ENCODE measurements around the gene GNG13.
"Not testable (repeated sequence)": the region's sequence is repeated elsewhere in the genome, so short reads cannot be mapped to it uniquely, and the experiment has no call there.

The GNG13 gene

DNA sequence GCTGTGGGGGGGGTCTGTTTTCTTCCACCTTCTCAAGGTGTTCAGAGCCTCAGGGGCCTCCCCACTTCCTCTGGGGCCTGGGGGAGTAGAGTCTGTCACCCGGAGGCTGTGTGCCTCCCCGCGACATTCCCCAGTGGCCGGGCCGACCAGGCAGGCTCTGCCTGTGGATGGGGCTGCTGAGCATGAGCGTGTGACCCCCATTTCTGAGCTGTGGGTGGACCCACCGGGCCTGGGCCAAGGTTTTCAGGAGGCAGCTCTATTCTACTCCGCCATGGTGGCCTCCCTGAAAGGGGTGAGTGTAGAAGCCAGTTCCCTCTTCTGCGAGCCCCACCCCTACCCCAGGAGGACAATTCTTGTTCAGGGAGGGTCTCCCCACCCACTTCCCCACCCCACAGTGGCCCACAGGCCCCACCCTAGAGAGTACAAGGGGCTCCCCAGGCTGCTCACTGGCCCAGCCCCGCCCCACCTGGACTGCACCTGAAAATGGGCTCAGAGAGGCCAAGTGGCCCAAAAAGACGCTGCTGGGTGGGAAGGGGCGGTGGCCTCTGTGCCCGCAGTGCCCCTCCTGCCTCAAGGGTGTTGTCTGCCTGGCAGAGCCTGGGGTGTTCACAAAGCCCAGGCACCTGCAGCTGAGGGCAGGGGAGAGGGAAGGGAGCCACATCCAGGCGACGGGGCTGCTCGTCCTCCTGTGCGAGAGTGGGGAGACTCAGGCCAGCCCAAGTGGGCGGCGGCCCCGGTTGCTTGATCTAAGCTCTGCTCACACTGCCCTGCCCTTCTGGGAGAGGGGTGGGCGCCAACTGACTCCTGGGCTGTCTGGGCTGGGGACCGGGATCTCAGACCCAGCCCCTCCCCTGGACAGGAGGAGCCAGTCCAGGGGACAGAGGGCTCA lies 38.7 kb downstream of the GNG13 start:
- no peak overlapping the region for H3K27ac ChIP-seq (ENCODE audit: low read length)

GRCh38 chr16:760545-761343 lies 39.8 kb downstream of the GNG13 start, which contains the start of gene MSLN:
MSLN (plus strand) TSS chr16:760734; CDS start chr16:762681, 1,947 bp downstream.
- Histone ChIP-seq H3K9me3 (ENCODE audit: control insufficient read depth, insufficient read depth, low read length) (no peaks in the 10 kb centered on the region), H3K36me3 (ENCODE audit: control insufficient read depth, insufficient read depth, low read length) (no peaks in the 10 kb centered on the region; the same call in 1 of the 2 replicates), H3K4me3 (ENCODE audit: low read length) (no peak within 1 kb of the TSS), H3K27ac (ENCODE audit: low read length) (no peak within 1 kb of the TSS), H3K4me1 (ENCODE audit: control insufficient read depth, insufficient read depth, low read length) (no peaks in the 10 kb centered on the region; the same call in 1 of the 2 replicates), H3K27me3 (ENCODE audit: control insufficient read depth, insufficient read depth, low read length) (no peaks in the 10 kb centered on the region)
- no peak for DNase-seq (ENCODE audit: low read depth, low spot score)
- no CpG with 5 or more reads among the region's 37 CpGs for WGBS (ENCODE audit: insufficient coverage, insufficient read length)

More for the DNA sequence above, 38.7 kb downstream of the GNG13 start:
- Histone ChIP-seq H3K27me3 (ENCODE audit: control insufficient read depth, insufficient read depth, low read length) (no peaks in the 10 kb centered on the region), H3K36me3 (ENCODE audit: control insufficient read depth, insufficient read depth, low read length) (no peaks in the 10 kb centered on the region; the same call in 1 of the 2 replicates), H3K4me3 (ENCODE audit: low read length) (no peak overlapping the region), H3K4me1 (ENCODE audit: control insufficient read depth, insufficient read depth, low read length) (no peaks in the 10 kb centered on the region; the same call in 1 of the 2 replicates), H3K9me3 (ENCODE audit: control insufficient read depth, insufficient read depth, low read length) (no peaks in the 10 kb centered on the region)
- no peak for DNase-seq (ENCODE audit: low read depth, low spot score)
- WGBS (ENCODE audit: insufficient coverage, insufficient read length) = no CpG with 5 or more reads among the region's 22 CpGs

DNA sequence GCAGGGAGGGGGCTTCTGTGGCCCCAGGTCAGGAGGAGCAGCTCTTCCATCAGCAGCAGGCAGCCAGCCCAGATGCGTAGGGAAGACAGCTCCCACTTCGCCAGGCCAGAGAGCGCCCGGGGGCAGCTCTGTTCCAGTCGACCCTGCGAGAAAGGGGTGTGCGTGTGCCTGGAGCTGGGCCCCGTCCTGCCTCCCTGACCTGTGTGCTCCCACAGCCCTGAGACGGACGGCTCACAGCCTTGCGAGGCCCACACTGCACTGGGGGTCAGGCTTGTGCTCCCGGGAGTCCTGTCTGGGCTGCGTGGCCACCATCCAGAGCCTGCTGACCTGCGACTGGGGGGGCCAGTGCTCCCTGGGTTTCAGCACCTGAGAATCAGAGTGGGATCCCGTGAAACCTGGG lies 40.5 kb downstream of the GNG13 start:
- no CpG with 5 or more reads among the region's 15 CpGs for WGBS (ENCODE audit: insufficient coverage, insufficient read length)
- Histone ChIP-seq H3K9me3 (ENCODE audit: control insufficient read depth, insufficient read depth, low read length) (no peaks in the 10 kb centered on the region), H3K4me3 (ENCODE audit: low read length) (no peak overlapping the region), H3K4me1 (ENCODE audit: control insufficient read depth, insufficient read depth, low read length) (no peaks in the 10 kb centered on the region; the same call in 1 of the 2 replicates), H3K27ac (ENCODE audit: low read length) (no peak overlapping the region), H3K27me3 (ENCODE audit: control insufficient read depth, insufficient read depth, low read length) (no peaks in the 10 kb centered on the region), H3K36me3 (ENCODE audit: control insufficient read depth, insufficient read depth, low read length) (no peaks in the 10 kb centered on the region; the same call in 1 of the 2 replicates)
- no peak for DNase-seq (ENCODE audit: low read depth, low spot score)

DNA sequence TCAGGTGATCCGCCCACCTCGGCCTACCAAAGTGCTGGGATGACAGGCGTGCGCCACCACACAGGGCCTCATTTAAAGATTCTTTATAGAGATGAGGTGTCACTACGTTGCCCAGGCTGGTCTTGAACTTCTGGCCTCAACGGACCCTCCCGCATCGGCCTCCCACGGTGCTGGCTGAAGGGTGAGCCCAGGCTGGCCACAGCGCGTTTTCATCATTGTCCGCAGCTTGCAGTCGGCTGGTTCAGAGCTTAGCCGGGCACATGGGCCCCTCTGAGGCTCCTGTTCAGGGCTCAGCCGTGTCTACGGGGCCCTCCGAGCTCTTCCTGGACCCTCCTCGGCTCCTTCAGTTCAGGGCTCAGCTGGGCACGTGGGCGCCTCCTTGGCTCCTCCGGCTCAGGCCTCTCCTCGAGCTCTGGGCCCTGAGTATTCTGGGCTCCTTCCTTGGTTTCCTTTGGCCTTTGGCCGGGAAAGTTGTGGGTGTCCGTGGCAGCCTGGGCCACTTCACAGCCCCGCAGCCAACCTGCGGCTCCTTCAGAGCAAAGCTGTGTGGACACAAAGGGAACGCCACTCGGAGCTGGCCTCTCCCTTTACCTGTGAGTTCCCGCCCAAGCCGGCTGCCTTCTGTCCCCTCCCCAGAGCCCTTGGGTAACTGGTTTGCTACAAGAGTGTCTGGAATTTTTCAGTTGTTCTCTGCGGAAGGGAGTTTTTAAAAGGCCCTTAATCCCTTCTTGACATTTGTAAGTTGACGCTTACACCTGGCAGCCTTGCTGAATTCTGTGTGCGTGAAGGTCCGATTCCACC lies 41.2 kb downstream of the GNG13 start:
- no peaks in the 10 kb centered on the region for H3K27me3 ChIP-seq (ENCODE audit: control insufficient read depth, insufficient read depth, low read length)
- no peak overlapping the region for H3K27ac ChIP-seq (ENCODE audit: low read length)
- H3K4me3 ChIP-seq (ENCODE audit: low read length) = no peak overlapping the region
- H3K9me3 ChIP-seq (ENCODE audit: control insufficient read depth, insufficient read depth, low read length) = no peaks in the 10 kb centered on the region
- no peak for DNase-seq (ENCODE audit: low read depth, low spot score)
- WGBS (ENCODE audit: insufficient coverage, insufficient read length) = no CpG with 5 or more reads among the region's 34 CpGs
- no peaks in the 10 kb centered on the region; the same call in 1 of the 2 replicates for H3K4me1 ChIP-seq (ENCODE audit: control insufficient read depth, insufficient read depth, low read length)
- no peaks in the 10 kb centered on the region; the same call in 1 of the 2 replicates for H3K36me3 ChIP-seq (ENCODE audit: control insufficient read depth, insufficient read depth, low read length)

GRCh38 chr16:756428-756827 lies 44.1 kb downstream of the GNG13 start:
- Histone ChIP-seq H3K9me3 (ENCODE audit: control insufficient read depth, insufficient read depth, low read length) (no peaks in the 10 kb centered on the region), H3K27ac (ENCODE audit: low read length) (no peak overlapping the region), H3K36me3 (ENCODE audit: control insufficient read depth, insufficient read depth, low read length) (no peaks in the 10 kb centered on the region; the same call in 1 of the 2 replicates), H3K4me3 (ENCODE audit: low read length) (no peak overlapping the region), H3K27me3 (ENCODE audit: control insufficient read depth, insufficient read depth, low read length) (no peaks in the 10 kb centered on the region), H3K4me1 (ENCODE audit: control insufficient read depth, insufficient read depth, low read length) (peaks cover 3% of the 10 kb centered on the region)
- DNase-seq (ENCODE audit: low read depth, low spot score) = no peak
- WGBS (ENCODE audit: insufficient coverage, insufficient read length) = no CpG with 5 or more reads among the region's 5 CpGs

DNA sequence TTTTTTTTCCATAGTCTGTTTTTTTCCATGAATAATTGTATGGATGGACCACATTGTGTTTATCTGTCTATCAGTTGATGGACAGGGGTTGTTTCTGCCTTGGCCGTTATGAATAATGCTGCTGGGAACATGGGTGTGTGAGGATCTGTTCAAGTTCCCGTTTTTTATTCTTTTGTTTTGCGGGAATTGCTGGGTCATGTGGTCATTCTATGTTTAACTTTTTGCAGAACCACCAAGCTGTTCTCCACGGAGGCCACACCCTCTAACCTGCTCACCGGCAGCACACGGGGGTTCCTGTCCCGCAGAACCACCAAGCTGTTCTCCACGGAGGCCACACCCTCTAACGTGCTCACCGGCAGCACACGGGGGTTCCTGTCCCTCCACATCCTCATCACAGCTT lies 45.9 kb downstream of the GNG13 start:
- no peak for DNase-seq (ENCODE audit: low read depth, low spot score)
- Histone ChIP-seq H3K4me3 (ENCODE audit: low read length) (no peak overlapping the region), H3K27me3 (ENCODE audit: control insufficient read depth, insufficient read depth, low read length) (no peaks in the 10 kb centered on the region), H3K27ac (ENCODE audit: low read length) (no peak overlapping the region), H3K9me3 (ENCODE audit: control insufficient read depth, insufficient read depth, low read length) (no peaks in the 10 kb centered on the region), H3K4me1 (ENCODE audit: control insufficient read depth, insufficient read depth, low read length) (peaks cover 3% of the 10 kb centered on the region), H3K36me3 (ENCODE audit: control insufficient read depth, insufficient read depth, low read length) (no peaks in the 10 kb centered on the region; the same call in 1 of the 2 replicates)
- no CpG with 5 or more reads among the region's 11 CpGs for WGBS (ENCODE audit: insufficient coverage, insufficient read length)

GRCh38 chr16:754121-754607 lies 46.4 kb downstream of the GNG13 start:
- not testable (repeated sequence) for H3K27me3 ChIP-seq (ENCODE audit: control insufficient read depth, insufficient read depth, low read length); H3K9me3 ChIP-seq (ENCODE audit: control insufficient read depth, insufficient read depth, low read length); H3K4me3 ChIP-seq (ENCODE audit: low read length); H3K4me1 ChIP-seq (ENCODE audit: control insufficient read depth, insufficient read depth, low read length); H3K36me3 ChIP-seq (ENCODE audit: control insufficient read depth, insufficient read depth, low read length); DNase-seq (ENCODE audit: low read depth, low spot score); H3K27ac ChIP-seq (ENCODE audit: low read length)
- no CpG with 5 or more reads among the region's 11 CpGs for WGBS (ENCODE audit: insufficient coverage, insufficient read length)

DNA sequence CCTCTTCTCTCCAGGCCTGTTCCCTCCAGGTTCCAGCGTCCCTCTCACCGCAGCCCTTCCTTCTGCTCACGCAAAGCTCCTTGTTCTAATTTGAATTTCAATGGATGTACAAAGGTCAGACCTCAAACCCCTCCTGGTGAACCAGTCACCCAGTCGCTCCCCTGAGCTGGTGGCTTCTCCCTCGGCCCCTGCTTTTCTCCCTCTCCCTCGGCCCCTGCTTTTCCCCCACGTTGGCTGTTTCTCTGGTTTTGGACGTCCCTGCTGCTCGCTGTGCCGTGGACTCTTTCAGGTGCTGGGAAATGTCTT lies 48.6 kb downstream of the GNG13 start:
- H3K4me1 ChIP-seq (ENCODE audit: control insufficient read depth, insufficient read depth, low read length) = peaks cover 3% of the 10 kb centered on the region
- no peaks in the 10 kb centered on the region for H3K27me3 ChIP-seq (ENCODE audit: control insufficient read depth, insufficient read depth, low read length)
- no CpG with 5 or more reads among the region's 10 CpGs for WGBS (ENCODE audit: insufficient coverage, insufficient read length)
- no peak overlapping the region for H3K4me3 ChIP-seq (ENCODE audit: low read length)
- H3K36me3 ChIP-seq (ENCODE audit: control insufficient read depth, insufficient read depth, low read length) = no peaks in the 10 kb centered on the region; the same call in 1 of the 2 replicates
- no peaks in the 10 kb centered on the region for H3K9me3 ChIP-seq (ENCODE audit: control insufficient read depth, insufficient read depth, low read length)
- no peak for DNase-seq (ENCODE audit: low read depth, low spot score)
- H3K27ac ChIP-seq (ENCODE audit: low read length) = no peak overlapping the region

- Histone ChIP-seq H3K4me3 (ENCODE audit: low read length) (no peak overlapping the region), H3K27ac (ENCODE audit: low read length) (no peak overlapping the region), H3K4me1 (ENCODE audit: control insufficient read depth, insufficient read depth, low read length) (peaks cover 3% of the 10 kb centered on the region), H3K27me3 (ENCODE audit: control insufficient read depth, insufficient read depth, low read length) (no peaks in the 10 kb centered on the region), H3K36me3 (ENCODE audit: control insufficient read depth, insufficient read depth, low read length) (no peaks in the 10 kb centered on the region; the same call in 1 of the 2 replicates), H3K9me3 (ENCODE audit: control insufficient read depth, insufficient read depth, low read length) (no peaks in the 10 kb centered on the region)
- no CpG with 5 or more reads among the region's 39 CpGs for WGBS (ENCODE audit: insufficient coverage, insufficient read length)
- DNase-seq (ENCODE audit: low read depth, low spot score) = no peak
Observed at GRCh38 chr16:751152-752006, 49.2 kb downstream of the GNG13 start.

Measured in iPS DF 6.9 (cell line).